A549 (cell line): ENCODE data around the gene SHC4. TPM values are rescaled to one million over a fixed set of nuclear protein-coding genes. Genes with fewer than 3 reads are reported as not detected.
A peak's percentile ranks its signal among the peaks of the same experiment; 100 is the strongest.

Experiments
- ATAC-seq, 2 experiments: fragments of 200-7000 bp in 1 of 2; fragments of >200 bp in 1 of 2; cut with Nextera tagmentation in 1 of 2; cut with Tn5 transposase in 1 of 2; 3 replicates each; pipeline versions ENCODE4 v1.8.0 to v1.9.1; 2018 to 2020; ENCODE audit warnings: mild to moderate bottlenecking in 1 of 2, moderate library complexity in 1 of 2
- CTCF ChIA-PET: fragments of 300-600 bp; sonication (Branson Sonifier 250); formaldehyde crosslinking; extraction: SDS; loops from one replicate; lab custom pipeline; 2021; ENCODE audit warnings: antibody characterized with exemption, inconsistent platforms; lab: Yijun Ruan, JAX
- POLR2A ChIA-PET: fragments of 350-600 bp; formaldehyde crosslinking; extraction: SDS; loops from one replicate; lab custom pipeline; 2021; ENCODE audit warnings: antibody characterized with exemption, inconsistent platforms; lab: Yijun Ruan, JAX
- DNase-seq, 2 experiments: peaks; one replicate each; pipeline versions ENCODE4 v3.0.0 to v3.0.0-alpha.2; 2011 to 2016; ENCODE audit warnings: low read depth in 1 of 2, low spot score in 1 of 2
- FAIRE-seq: peaks from 2 replicates; lab custom pipeline; 2011; peaks lifted over from hg19 to GRCh38; lab: Jason Lieb, UNC
- H3K27ac ChIP-seq, 2 experiments: fragments of >200 bp; sonication (Bioruptor Twin); formaldehyde crosslinking; 3 replicates each; pipeline ENCODE4 v1.5.1; 2016 to 2017
- H3K4me1 ChIP-seq: fragments of >200 bp; sonication (Bioruptor Twin); formaldehyde crosslinking; 3 replicates; pipeline ENCODE4 v1.6.1; 2016
- H3K4me2 ChIP-seq: fragments of >200 bp; sonication (Bioruptor Twin); formaldehyde crosslinking; 3 replicates; pipeline ENCODE4 v1.6.1; 2016
- H3K4me3 ChIP-seq: fragments of >200 bp; sonication (Bioruptor Twin); formaldehyde crosslinking; 3 replicates; pipeline ENCODE4 v1.5.1; 2016
- H3K9me3 ChIP-seq: fragments of >200 bp; sonication (Bioruptor Twin); formaldehyde crosslinking; 3 replicates; pipeline ENCODE4 v1.6.1; 2016
- CBX8 ChIP-seq: fragments of 200-600 bp; sonication (generic); IDR thresholded peaks from 2 replicates; pipeline ENCODE4 v1.6.1; 2016
- FOSL2 ChIP-seq, 2 experiments: fragments of 450-650 bp in 1 of 2; fragments of >200 bp in 1 of 2; sonication (Bioruptor Twin) in 1 of 2; formaldehyde crosslinking; IDR thresholded peaks; 2 replicates each; pipeline versions ENCODE4 v1.5.0 to v1.6.1; 2016 to 2020; ENCODE audit warnings: mild to moderate bottlenecking in 1 of 2, moderate library complexity in 1 of 2
- FOXS1 ChIP-seq: fragments of 250-450 bp; sonication (Bioruptor Pico); IDR thresholded peaks from 2 replicates; pipeline ENCODE4 v1.5.0; 2020; ENCODE audit warnings: mild to moderate bottlenecking, moderate library complexity
- GATA3 ChIP-seq: IDR thresholded peaks from 2 replicates; pipeline ENCODE4 v1.6.1; 2012; ENCODE audit warnings: borderline replicate concordance
- HDAC2 ChIP-seq: fragments of 200-600 bp; sonication (generic); IDR thresholded peaks from 2 replicates; pipeline ENCODE4 v1.6.1; 2016
- HEYL ChIP-seq: fragments of 250-450 bp; sonication (Bioruptor Pico); IDR thresholded peaks from 2 replicates; pipeline ENCODE4 v1.8.0; 2021; ENCODE audit warnings: mild to moderate bottlenecking, moderate library complexity
- HOXB13 ChIP-seq: fragments of 250-450 bp; sonication (Bioruptor Pico); IDR thresholded peaks from 2 replicates; pipeline ENCODE4 v1.5.0; 2020; ENCODE audit warnings: low read depth, mild to moderate bottlenecking, moderate library complexity
- JUN ChIP-seq, 2 experiments: fragments of >200 bp; sonication (Bioruptor Twin); formaldehyde crosslinking; IDR thresholded peaks; 2 replicates in 1 of 2; 3 replicates in 1 of 2; pipeline ENCODE4 v1.6.1; 2016 to 2017
- JUNB ChIP-seq: fragments of >200 bp; sonication (Bioruptor Twin); formaldehyde crosslinking; IDR thresholded peaks from 2 replicates; pipeline ENCODE4 v1.6.1; 2016
- KDM5A ChIP-seq: fragments of 200-600 bp; sonication (generic); IDR thresholded peaks from 2 replicates; pipeline ENCODE4 v1.6.1; 2016; ENCODE audit warnings: antibody characterized with exemption, mild to moderate bottlenecking
- MYC ChIP-seq: IDR thresholded peaks from 2 replicates; pipeline ENCODE4 v1.6.1; 2012; ENCODE audit warnings: mild to moderate bottlenecking, inconsistent platforms, low read length, improper control_type of control experiment, borderline replicate concordance
- NR3C1 ChIP-seq: fragments of >200 bp; sonication (Bioruptor Twin); formaldehyde crosslinking; IDR thresholded peaks from 3 replicates; pipeline ENCODE4 v1.6.1; 2017
- PHF8 ChIP-seq: fragments of 200-600 bp; sonication (generic); IDR thresholded peaks from 2 replicates; pipeline ENCODE4 v1.6.1; 2016; ENCODE audit warnings: low read depth, mild to moderate bottlenecking, antibody characterized with exemption, moderate library complexity, borderline replicate concordance
- POLR2A ChIP-seq: IDR thresholded peaks from 2 replicates; pipeline ENCODE4 v1.6.1; 2012; ENCODE audit warnings: mild to moderate bottlenecking, low read length
- RAD21 ChIP-seq, 2 experiments: fragments of >200 bp in 1 of 2; sonication (Bioruptor Twin) in 1 of 2; formaldehyde crosslinking in 1 of 2; IDR thresholded peaks in 1 of 2; conservative IDR thresholded peaks in 1 of 2; 2 replicates in 1 of 2; 3 replicates in 1 of 2; pipeline ENCODE4 v1.6.1; 2012 to 2018; ENCODE audit warnings: inconsistent platforms in 1 of 2
- SMC3 ChIP-seq: fragments of >200 bp; sonication (Bioruptor Twin); formaldehyde crosslinking; IDR thresholded peaks from 3 replicates; pipeline ENCODE4 v1.6.1; 2018; ENCODE audit warnings: inconsistent platforms
- ZC3H11A ChIP-seq: fragments of 450-650 bp; IDR thresholded peaks from 2 replicates; pipeline ENCODE4 v1.6.1; 2014; ENCODE audit warnings: antibody characterized with exemption, mild to moderate bottlenecking
- WGBS: methylation state at CpG from one replicate; pipeline ENCODE4 v1.1.6; 2017; ENCODE audit errors: missing lambda C conversion rate; 5-methylcytosine and 5-hydroxymethylcytosine counted together
- polyA plus RNA-seq, 4 experiments: library from polyadenylated mRNA; depleted of rRNA in 3 of 4; stranded (reverse); fragments of >200 nt; fragmentation: RNase III in 1 of 4; extraction: RNeasy Plus Mini Kit Qiagen cat#74134 plus additional on column Dnase treatment in 1 of 4; gene quantifications; 2 replicates in 3 of 4; 3 replicates in 1 of 4; pipeline ENCODE4 v1.2.3, GENCODE V29; 2011 to 2017
- TF ChIP-seq, protein P1 (sequence below): IDR thresholded peaks from 2 replicates; pipeline ENCODE4 v1.6.1; 2012
- TF ChIP-seq, protein P2 (sequence below): fragments of >200 bp; sonication (Bioruptor Twin); formaldehyde crosslinking; IDR thresholded peaks from 3 replicates; pipeline ENCODE4 v1.5.1; 2016
- TF ChIP-seq, protein P3 (sequence below): fragments of 150-350 bp; IDR thresholded peaks from 2 replicates; pipeline ENCODE4 v1.6.1; 2014; ENCODE audit warnings: low read depth, mild to moderate bottlenecking, low read length
- TF ChIP-seq, protein P4 (sequence below): IDR thresholded peaks from 2 replicates; pipeline ENCODE4 v1.6.1; 2012; ENCODE audit warnings: low read depth, borderline replicate concordance

The SHC4 gene
- polyA plus RNA-seq, 2 of the 4 experiments (the other 2 are of a cell fraction), result 0.08 to 0.16 TPM

DNA sequence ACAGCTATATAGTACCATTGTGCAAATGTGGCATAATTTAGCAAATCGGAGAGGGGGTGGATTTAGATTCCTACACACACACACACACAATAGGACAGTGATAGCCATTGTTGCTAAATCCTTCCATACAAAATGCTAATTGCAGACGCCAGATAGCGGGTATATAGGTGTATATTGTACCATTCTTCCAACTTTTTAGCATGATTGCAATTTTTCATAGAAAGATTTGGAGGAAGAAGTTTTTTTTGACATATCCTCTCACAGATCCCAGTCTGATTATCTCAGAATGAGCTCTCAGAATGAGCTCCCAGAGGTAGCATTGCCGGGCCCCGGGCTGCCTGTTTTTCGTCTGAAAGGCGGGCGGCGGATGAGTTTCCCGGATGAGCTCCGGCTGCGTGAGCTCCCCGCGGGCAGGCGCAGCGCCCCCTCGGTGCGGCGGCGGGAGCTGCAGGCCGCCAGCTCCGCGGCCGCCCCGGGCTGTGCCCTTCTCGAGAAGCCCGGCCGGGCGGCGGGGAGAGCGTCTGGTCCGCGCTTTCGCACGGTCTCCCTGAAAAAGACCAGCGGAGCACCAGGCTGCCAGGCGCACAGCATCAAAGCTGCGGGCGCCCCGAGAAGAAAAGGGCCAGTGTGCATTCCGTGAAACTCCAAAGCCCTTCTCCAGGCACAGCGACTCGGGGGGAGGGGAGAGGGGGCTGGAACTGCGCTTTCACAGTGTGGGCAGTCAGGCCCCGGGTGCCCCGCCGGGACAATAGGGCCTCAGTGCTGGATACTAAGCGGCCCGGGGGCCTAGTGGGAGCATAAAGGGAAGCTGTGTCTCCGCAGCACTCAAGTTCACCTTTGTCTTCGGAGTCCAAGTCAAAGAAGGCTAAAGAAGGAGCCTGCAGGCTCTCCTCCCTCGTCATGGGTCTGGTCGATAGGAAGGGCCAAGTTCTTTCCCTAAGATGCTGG is 12.0 kb upstream of the SHC4 start:
- H3K4me3 ChIP-seq, result peak overlapping the region; percentile 60
- FAIRE-seq, result no peak
- TF ChIP-seq POLR2A (peak; percentile 27; the same call in 1 of the 2 replicates), RAD21 (conservative IDR thresholded peaks at IDR 0.05 in 1 of 2, IDR thresholded peaks at IDR 0.05 in 1 of 2) (peak; percentile 34 to 49; a peak in 3 of 5 replicates), SMC3 (peak; percentile 52), JUN (IDR thresholded peaks at IDR 0.05) (no peak), HEYL (no peak), CBX8 (no peak), JUNB (no peak), PHF8 (peak; percentile 26; the same call in 1 of the 2 replicates)
- TF ChIP-seq, protein P1, sequence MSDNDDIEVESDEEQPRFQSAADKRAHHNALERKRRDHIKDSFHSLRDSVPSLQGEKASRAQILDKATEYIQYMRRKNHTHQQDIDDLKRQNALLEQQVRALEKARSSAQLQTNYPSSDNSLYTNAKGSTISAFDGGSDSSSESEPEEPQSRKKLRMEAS, result peak; percentile 31; the same call in 1 of the 2 replicates
- TF ChIP-seq, protein P2, sequence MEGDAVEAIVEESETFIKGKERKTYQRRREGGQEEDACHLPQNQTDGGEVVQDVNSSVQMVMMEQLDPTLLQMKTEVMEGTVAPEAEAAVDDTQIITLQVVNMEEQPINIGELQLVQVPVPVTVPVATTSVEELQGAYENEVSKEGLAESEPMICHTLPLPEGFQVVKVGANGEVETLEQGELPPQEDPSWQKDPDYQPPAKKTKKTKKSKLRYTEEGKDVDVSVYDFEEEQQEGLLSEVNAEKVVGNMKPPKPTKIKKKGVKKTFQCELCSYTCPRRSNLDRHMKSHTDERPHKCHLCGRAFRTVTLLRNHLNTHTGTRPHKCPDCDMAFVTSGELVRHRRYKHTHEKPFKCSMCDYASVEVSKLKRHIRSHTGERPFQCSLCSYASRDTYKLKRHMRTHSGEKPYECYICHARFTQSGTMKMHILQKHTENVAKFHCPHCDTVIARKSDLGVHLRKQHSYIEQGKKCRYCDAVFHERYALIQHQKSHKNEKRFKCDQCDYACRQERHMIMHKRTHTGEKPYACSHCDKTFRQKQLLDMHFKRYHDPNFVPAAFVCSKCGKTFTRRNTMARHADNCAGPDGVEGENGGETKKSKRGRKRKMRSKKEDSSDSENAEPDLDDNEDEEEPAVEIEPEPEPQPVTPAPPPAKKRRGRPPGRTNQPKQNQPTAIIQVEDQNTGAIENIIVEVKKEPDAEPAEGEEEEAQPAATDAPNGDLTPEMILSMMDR, result peak; percentile 67
- H3K9me3 ChIP-seq, result no peaks in the 10 kb centered on the region
- 17% methylated on average over 11 of the region's 53 CpGs for WGBS
- H3K27ac ChIP-seq, result peak overlapping the region; percentile 88 to 96
- ChIA-PET CTCF (interaction anchor here (0.5 to 5.5 kb wide), 26 partner anchors 10 to 1169 kb away, joined by 3 to 52 read pairs (median 4); partner anchors contain the start of genes CEP152, EID1 and SHC4), POLR2A (interaction anchor here (0.6 to 1.1 kb wide), 4 partner anchors 10 to 98 kb away, joined by 3 to 9 read pairs (median 6); partner anchors contain the start of genes EID1 and SHC4)
- peak overlapping the region; percentile 85 for H3K4me2 ChIP-seq
- DNase-seq, result peak; percentile 46 to 74
- H3K4me1 ChIP-seq, result 0 out of 3 replicates have a peak, but pooled peaks cover 5% of the 10 kb centered on the region
- peak; percentile 97 to 99 for ATAC-seq

DNA sequence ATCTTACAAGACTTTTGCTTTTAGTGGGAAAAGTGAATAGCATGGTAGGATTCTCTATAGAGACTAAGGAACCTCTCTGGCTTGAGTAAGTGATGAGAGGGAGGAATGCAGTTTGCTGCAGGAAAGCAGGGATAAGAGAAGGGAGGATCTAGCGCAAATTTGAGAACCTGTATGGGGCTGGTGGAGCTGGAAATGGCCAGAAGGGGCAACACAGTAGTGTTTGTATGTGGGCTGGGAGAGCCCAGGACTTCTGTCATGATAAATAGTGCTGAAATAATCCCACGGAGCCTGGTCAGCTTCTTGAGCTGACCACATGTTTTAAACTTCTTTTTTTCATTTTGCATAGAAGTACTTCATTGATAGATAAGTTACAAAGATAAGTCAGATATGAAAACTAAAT is 11.2 kb upstream of the SHC4 start:
- no peak for FAIRE-seq
- ChIA-PET CTCF (interaction anchor here (1.0 to 5.5 kb wide), 9 partner anchors 9 to 175 kb away, joined by 3 to 52 read pairs (median 6); partner anchors contain the start of genes EID1 and SHC4), POLR2A (interaction anchor here (1.1 kb wide), 1 partner anchor 97 kb away, joined by 6 read pairs; the partner anchor contains the start of gene EID1)
- Histone ChIP-seq H3K27ac (no peak overlapping the region), H3K9me3 (no peaks in the 10 kb centered on the region), H3K4me2 (peak overlapping the region; percentile 85), H3K4me3 (no peak overlapping the region), H3K4me1 (0 out of 3 replicates have a peak, but pooled peaks cover 5% of the 10 kb centered on the region)
- no peak for TF ChIP-seq NR3C1
- TF ChIP-seq KDM5A, result no peak
- TF ChIP-seq MYC, result no peak
- no peak for TF ChIP-seq HDAC2
- no peak for TF ChIP-seq RAD21 (conservative IDR thresholded peaks at IDR 0.05 in 1 of 2, IDR thresholded peaks at IDR 0.05 in 1 of 2)
- no peak for TF ChIP-seq ZC3H11A
- TF ChIP-seq, protein P3, sequence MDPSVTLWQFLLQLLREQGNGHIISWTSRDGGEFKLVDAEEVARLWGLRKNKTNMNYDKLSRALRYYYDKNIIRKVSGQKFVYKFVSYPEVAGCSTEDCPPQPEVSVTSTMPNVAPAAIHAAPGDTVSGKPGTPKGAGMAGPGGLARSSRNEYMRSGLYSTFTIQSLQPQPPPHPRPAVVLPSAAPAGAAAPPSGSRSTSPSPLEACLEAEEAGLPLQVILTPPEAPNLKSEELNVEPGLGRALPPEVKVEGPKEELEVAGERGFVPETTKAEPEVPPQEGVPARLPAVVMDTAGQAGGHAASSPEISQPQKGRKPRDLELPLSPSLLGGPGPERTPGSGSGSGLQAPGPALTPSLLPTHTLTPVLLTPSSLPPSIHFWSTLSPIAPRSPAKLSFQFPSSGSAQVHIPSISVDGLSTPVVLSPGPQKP, result no peak
- no peak for TF ChIP-seq JUNB
- no peak for TF ChIP-seq GATA3
- TF ChIP-seq, protein P4, sequence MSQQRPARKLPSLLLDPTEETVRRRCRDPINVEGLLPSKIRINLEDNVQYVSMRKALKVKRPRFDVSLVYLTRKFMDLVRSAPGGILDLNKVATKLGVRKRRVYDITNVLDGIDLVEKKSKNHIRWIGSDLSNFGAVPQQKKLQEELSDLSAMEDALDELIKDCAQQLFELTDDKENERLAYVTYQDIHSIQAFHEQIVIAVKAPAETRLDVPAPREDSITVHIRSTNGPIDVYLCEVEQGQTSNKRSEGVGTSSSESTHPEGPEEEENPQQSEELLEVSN, result no peak
- TF ChIP-seq HOXB13, result no peak
- TF ChIP-seq JUN (IDR thresholded peaks at IDR 0.05), result no peak
- TF ChIP-seq FOSL2 (IDR thresholded peaks at IDR 0.05), result no peak
- no peak for TF ChIP-seq FOSL2 (CRISPR knock-in tag; IDR thresholded peaks at IDR 0.05)
- TF ChIP-seq FOXS1 (CRISPR knock-in tag), result no peak
- TF ChIP-seq, protein P1, result no peak
- 68% methylated on average over 2 of the region's 2 CpGs for WGBS
- ATAC-seq, result peak; percentile 64 to 65; a peak in 5 of 6 replicates
- DNase-seq, result peak; percentile 4 to 14
